ENCODE measurements around the gene RADX.

DNA sequence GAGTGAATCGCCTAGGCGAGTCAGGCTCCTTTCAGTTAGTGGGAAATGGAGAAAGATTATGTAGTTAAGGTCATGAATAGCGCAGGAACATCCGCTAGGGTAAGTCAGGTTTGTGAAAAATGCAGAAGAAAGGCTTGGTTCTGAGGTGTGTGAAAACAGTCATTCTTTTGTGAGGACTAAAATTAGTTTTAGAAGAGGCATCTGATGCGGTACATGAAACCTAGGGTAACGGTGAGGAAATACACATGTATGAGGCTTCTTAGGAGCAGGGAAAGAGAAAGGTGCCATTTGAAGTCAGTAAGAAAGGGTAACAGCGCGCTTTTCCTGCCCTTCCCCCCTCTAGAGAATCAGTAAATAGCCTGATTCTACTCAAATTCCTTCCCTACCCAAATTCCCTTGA lies 114.2 kb downstream of the RADX start:
- TF ChIP-seq, protein P1, sequence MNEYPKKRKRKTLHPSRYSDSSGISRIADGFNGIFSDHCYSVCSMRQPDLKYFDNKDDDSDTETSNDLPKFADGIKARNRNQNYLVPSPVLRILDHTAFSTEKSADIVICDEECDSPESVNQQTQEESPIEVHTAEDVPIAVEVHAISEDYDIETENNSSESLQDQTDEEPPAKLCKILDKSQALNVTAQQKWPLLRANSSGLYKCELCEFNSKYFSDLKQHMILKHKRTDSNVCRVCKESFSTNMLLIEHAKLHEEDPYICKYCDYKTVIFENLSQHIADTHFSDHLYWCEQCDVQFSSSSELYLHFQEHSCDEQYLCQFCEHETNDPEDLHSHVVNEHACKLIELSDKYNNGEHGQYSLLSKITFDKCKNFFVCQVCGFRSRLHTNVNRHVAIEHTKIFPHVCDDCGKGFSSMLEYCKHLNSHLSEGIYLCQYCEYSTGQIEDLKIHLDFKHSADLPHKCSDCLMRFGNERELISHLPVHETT (tag by site-specific recombination; IDR thresholded peaks at IDR 0.05) = no peak
- TF ChIP-seq ZSCAN30 (tag by site-specific recombination; IDR thresholded peaks at IDR 0.05) (no peak), MEIS1 (CRISPR knock-in tag; IDR thresholded peaks at IDR 0.05; ENCODE audit: borderline replicate concordance) (no peak), ZNF76 (tag by site-specific recombination; IDR thresholded peaks at IDR 0.05; ENCODE audit: borderline replicate concordance, low read depth) (no peak)
- TF ChIP-seq, protein P2, sequence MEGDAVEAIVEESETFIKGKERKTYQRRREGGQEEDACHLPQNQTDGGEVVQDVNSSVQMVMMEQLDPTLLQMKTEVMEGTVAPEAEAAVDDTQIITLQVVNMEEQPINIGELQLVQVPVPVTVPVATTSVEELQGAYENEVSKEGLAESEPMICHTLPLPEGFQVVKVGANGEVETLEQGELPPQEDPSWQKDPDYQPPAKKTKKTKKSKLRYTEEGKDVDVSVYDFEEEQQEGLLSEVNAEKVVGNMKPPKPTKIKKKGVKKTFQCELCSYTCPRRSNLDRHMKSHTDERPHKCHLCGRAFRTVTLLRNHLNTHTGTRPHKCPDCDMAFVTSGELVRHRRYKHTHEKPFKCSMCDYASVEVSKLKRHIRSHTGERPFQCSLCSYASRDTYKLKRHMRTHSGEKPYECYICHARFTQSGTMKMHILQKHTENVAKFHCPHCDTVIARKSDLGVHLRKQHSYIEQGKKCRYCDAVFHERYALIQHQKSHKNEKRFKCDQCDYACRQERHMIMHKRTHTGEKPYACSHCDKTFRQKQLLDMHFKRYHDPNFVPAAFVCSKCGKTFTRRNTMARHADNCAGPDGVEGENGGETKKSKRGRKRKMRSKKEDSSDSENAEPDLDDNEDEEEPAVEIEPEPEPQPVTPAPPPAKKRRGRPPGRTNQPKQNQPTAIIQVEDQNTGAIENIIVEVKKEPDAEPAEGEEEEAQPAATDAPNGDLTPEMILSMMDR (tag by site-specific recombination; IDR thresholded peaks at IDR 0.05) = no peak
